ENCODE results near the gene PRKCE. TPM values are rescaled to one million over a fixed set of nuclear protein-coding genes. Genes with fewer than 3 reads are reported as not detected.

The PRKCE gene
- polyA plus RNA-seq, 1 of the 3 experiments (the other 2 are of a cell fraction) = 16.3 TPM

DNA sequence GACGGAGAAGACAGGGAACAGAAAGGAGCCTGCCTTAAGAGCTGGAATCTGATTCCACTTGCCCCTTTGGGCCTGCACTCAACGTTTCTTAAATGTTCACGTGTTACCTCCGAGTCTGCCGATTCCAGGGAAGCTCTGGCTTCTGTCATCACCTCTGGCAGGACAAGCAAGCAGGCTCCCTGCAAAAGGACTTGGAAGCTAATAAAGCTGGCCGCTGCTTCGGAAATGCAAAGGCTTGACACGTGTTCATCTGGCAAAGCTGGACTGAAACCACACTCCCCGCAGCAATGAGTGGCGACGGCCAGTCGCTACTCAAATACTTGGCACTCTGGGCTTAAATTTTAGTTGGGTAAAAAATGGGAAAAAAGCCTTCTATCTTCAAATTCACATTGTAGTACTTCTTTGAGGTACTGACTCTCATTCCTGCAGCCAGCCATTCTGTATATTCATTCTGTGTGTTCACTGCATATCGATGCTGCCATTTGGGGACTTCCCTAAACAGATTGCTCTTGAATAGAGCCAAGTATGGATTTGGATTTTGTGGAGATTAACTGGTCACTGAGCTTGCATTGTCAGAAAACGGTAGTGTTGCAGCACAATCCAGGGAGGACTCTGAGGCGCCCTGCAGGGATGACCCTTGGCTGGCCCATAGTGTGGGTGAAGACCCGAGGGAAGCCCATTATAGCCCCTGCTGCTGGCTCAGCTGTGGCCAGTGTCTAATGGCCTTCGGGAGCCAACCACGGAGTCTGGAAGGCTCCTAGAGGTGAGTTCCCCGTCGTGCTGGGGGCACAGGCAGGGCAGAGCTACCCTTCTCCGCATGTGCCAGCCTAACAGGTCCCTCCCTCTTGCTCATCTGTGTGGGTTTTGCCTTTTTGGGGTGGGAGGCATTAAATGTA lies 231.5 kb downstream of the PRKCE start:
- H3K36me3 ChIP-seq (replicated peaks in 1 of 2; ENCODE audit: control insufficient read depth in 1 of 2, insufficient read depth in 2 of 2, low read length in 1 of 2) = no peaks in the 10 kb centered on the region
- H3K27ac ChIP-seq (ENCODE audit: low read depth in 2 of 2, low read length in 1 of 2) = peak overlapping the region in 1 of 2 experiments; percentile 86; a peak in 2 of 4 replicates
- H3K9me2 ChIP-seq = no peaks in the 10 kb centered on the region
- no peaks in the 10 kb centered on the region for H3F3A ChIP-seq (replicated peaks; ENCODE audit: insufficient read depth)
- no peaks in the 10 kb centered on the region for H3K27me3 ChIP-seq (ENCODE audit: insufficient read depth)
- WGBS (ENCODE audit: low lambda C conversion rate) = 68% methylated on average over 18 of the region's 21 CpGs
- peak; percentile 68 for DNase-seq
- peaks cover 0 to 60% of the 10 kb centered on the region in 2 experiments; a peak in 2 of 4 replicates for H3K4me1 ChIP-seq (ENCODE audit: control insufficient read depth in 1 of 2, insufficient read depth in 2 of 2, low read depth in 1 of 2, low read length in 1 of 2)
- CTCF ChIA-PET = interaction anchor here (0.7 to 1.7 kb wide), 10 partner anchors 11 to 239 kb away, joined by 3 to 7 read pairs (median 4); no protein-coding TSS in a partner anchor
- H3K9ac ChIP-seq = no peak overlapping the region
- POLR2A ChIA-PET = interaction anchor here (0.7 to 1.4 kb wide), 4 partner anchors 39 to 80 kb away, joined by 3 to 6 read pairs (median 3); no protein-coding TSS in a partner anchor
- no peaks in the 10 kb centered on the region for H4K20me1 ChIP-seq (ENCODE audit: insufficient read depth)
- H3K4me2 ChIP-seq = no peak overlapping the region
- H3K9me3 ChIP-seq = no peaks in the 10 kb centered on the region
- H3K79me2 ChIP-seq (ENCODE audit: insufficient read depth) = no peaks in the 10 kb centered on the region
- H3K4me3 ChIP-seq (ENCODE audit: low read depth in 2 of 2, low read length in 1 of 2) = no peak overlapping the region
- peak; percentile 41 for TF ChIP-seq GATA2 (CRISPR knock-in tag; IDR thresholded peaks at IDR 0.05)
- TF ChIP-seq MEF2A (IDR thresholded peaks at IDR 0.05; ENCODE audit: borderline replicate concordance, low read depth) = no peak
- peak; percentile 93 for TF ChIP-seq FOXJ3 (CRISPR knock-in tag; IDR thresholded peaks at IDR 0.05)
- peak; percentile 84 for TF ChIP-seq RCOR1 (IDR thresholded peaks at IDR 0.05; ENCODE audit: low read length)
- TF ChIP-seq EP300 (IDR thresholded peaks at IDR 0.05; ENCODE audit: borderline replicate concordance in 1 of 2, low read depth in 1 of 2, low read length in 1 of 2) = peak in 1 of 2 experiments; percentile 89; a peak in 2 of 4 replicates
- TF ChIP-seq RAD21 (IDR thresholded peaks at IDR 0.05; ENCODE audit: low read length) = peak; percentile 30
- TF ChIP-seq, protein P1, sequence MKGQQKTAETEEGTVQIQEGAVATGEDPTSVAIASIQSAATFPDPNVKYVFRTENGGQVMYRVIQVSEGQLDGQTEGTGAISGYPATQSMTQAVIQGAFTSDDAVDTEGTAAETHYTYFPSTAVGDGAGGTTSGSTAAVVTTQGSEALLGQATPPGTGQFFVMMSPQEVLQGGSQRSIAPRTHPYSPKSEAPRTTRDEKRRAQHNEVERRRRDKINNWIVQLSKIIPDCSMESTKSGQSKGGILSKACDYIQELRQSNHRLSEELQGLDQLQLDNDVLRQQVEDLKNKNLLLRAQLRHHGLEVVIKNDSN (IDR thresholded peaks at IDR 0.05; ENCODE audit: borderline replicate concordance, low read depth) = no peak
- TF ChIP-seq FOSL2 (IDR thresholded peaks at IDR 0.05; ENCODE audit: borderline replicate concordance, low read depth) = no peak
- no peak for TF ChIP-seq TEAD4 (IDR thresholded peaks at IDR 0.05; ENCODE audit: borderline replicate concordance, insufficient read depth)
- TF ChIP-seq CHD2 (IDR thresholded peaks at IDR 0.05; ENCODE audit: low read length, partially characterized antibody) = peak; percentile 61
- TF ChIP-seq, protein P2, sequence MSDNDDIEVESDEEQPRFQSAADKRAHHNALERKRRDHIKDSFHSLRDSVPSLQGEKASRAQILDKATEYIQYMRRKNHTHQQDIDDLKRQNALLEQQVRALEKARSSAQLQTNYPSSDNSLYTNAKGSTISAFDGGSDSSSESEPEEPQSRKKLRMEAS (IDR thresholded peaks at IDR 0.05; ENCODE audit: low read depth) = peak; percentile 58; the same call in 1 of the 2 replicates
- TF ChIP-seq EZH2phosphoT487 (IDR thresholded peaks at IDR 0.05; ENCODE audit: borderline replicate concordance, low read depth) = no peak
- TF ChIP-seq MXI1 (IDR thresholded peaks at IDR 0.05; ENCODE audit: low read depth, low read length) = peak; percentile 96
- peak; percentile 56 for TF ChIP-seq TCF12 (IDR thresholded peaks at IDR 0.05)
- no peak for TF ChIP-seq RXRA (IDR thresholded peaks at IDR 0.05; ENCODE audit: borderline replicate concordance, low read depth)
- TF ChIP-seq, protein P3, sequence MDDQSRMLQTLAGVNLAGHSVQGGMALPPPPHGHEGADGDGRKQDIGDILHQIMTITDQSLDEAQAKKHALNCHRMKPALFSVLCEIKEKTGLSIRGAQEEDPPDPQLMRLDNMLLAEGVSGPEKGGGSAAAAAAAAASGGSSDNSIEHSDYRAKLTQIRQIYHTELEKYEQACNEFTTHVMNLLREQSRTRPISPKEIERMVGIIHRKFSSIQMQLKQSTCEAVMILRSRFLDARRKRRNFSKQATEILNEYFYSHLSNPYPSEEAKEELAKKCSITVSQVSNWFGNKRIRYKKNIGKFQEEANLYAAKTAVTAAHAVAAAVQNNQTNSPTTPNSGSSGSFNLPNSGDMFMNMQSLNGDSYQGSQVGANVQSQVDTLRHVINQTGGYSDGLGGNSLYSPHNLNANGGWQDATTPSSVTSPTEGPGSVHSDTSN (IDR thresholded peaks at IDR 0.05) = 0 out of 2 replicates have a peak, but pooled peaks have one; percentile 10
- H2AFZ ChIP-seq (ENCODE audit: low read depth) = no peak overlapping the region

All from SK-N-SH (cell line).